Calu3 (cell line): ENCODE results near the gene ABCA10. TPM values are rescaled to one million over a fixed set of nuclear protein-coding genes. Genes with fewer than 3 reads are reported as not detected.

Experiments used
- BruUV-seq: library from RNA; stranded (reverse); fragments of 400-500 nt; replicated peaks from 2 replicates; lab custom pipeline; 2021; lab: Mats Ljungman, UMichigan
- CTCF ChIA-PET: fragments of 300-600 bp; sonication (Branson Sonifier 250); formaldehyde crosslinking; loops from one replicate; lab custom pipeline; 2022; ENCODE audit warnings: antibody characterized with exemption; lab: Charles Lee
- DNase-seq: peaks from one replicate; pipeline ENCODE4 v3.0.0; 2022
- H3K27ac Mint-ChIP-seq: one replicate; pipeline ENCODE4 v1.8.0; 2022; ENCODE audit warnings: mixed read lengths; ENCODE audit not compliant: unreplicated experiment
- H3K27me3 Mint-ChIP-seq: one replicate; pipeline ENCODE4 v1.8.0; 2022; ENCODE audit warnings: mixed read lengths; ENCODE audit not compliant: unreplicated experiment
- H3K36me3 Mint-ChIP-seq: one replicate; pipeline ENCODE4 v1.8.0; 2022; ENCODE audit warnings: mild to moderate bottlenecking, moderate library complexity, mixed read lengths; ENCODE audit not compliant: insufficient read depth, unreplicated experiment
- H3K4me1 Mint-ChIP-seq: one replicate; pipeline ENCODE4 v1.8.0; 2022; ENCODE audit warnings: mild to moderate bottlenecking, low read depth, mixed read lengths; ENCODE audit not compliant: unreplicated experiment
- H3K4me3 Mint-ChIP-seq: one replicate; pipeline ENCODE4 v1.8.0; 2022; ENCODE audit warnings: mild to moderate bottlenecking, low read depth, moderate library complexity, mixed read lengths; ENCODE audit not compliant: unreplicated experiment
- H3K9me3 Mint-ChIP-seq: one replicate; pipeline ENCODE4 v1.8.0; 2022; ENCODE audit warnings: low read depth, mixed read lengths; ENCODE audit not compliant: unreplicated experiment
- CTCF ChIP-seq: fragments of 200-600 bp; IDR thresholded peaks from one replicate; pipeline ENCODE4 v1.8.0; 2022; ENCODE audit warnings: antibody characterized with exemption; ENCODE audit not compliant: unreplicated experiment
- intact Hi-C: fragments of 100-400 bp; cut with micrococcal nuclease; formaldehyde crosslinking; loops from one replicate; pipeline ENCODE4 v1.10.0; 2022; ENCODE audit not compliant: unreplicated experiment
- total RNA-seq: library from RNA; stranded (reverse); gene quantifications from 2 replicates; pipeline ENCODE4 v1.2.3, GENCODE V29; 2022

ABCA10 gene
- total RNA-seq, 1 experiment from 2014 or later = 0.28 TPM

GRCh38 chr17:69166957-69167356 is 61.7 kb downstream of the ABCA10 start:
- BruUV-seq = no TSS peak

GRCh38 chr17:69164206-69164605 is 64.4 kb downstream of the ABCA10 start:
- no TSS peak for BruUV-seq
- no peak overlapping the region for H3K27ac Mint-ChIP-seq
- no peak for TF ChIP-seq CTCF
- CTCF ChIA-PET = no interaction called here
- no peak overlapping the region for H3K4me3 Mint-ChIP-seq
- H3K9me3 Mint-ChIP-seq = peaks cover 7% of the 10 kb centered on the region
- no peaks in the 10 kb centered on the region for H3K4me1 Mint-ChIP-seq
- no peaks in the 10 kb centered on the region for H3K36me3 Mint-ChIP-seq
- no peaks in the 10 kb centered on the region for H3K27me3 Mint-ChIP-seq
- no peak for DNase-seq
- intact Hi-C loops = no loop called here

More at GRCh38 chr17:69166957-69167356, 61.7 kb downstream of the ABCA10 start:
- TF ChIP-seq CTCF = no peak
- Mint-ChIP-seq H3K4me3 (no peak overlapping the region), H3K27me3 (no peaks in the 10 kb centered on the region), H3K27ac (no peak overlapping the region), H3K9me3 (peaks cover 7% of the 10 kb centered on the region), H3K4me1 (no peaks in the 10 kb centered on the region), H3K36me3 (no peaks in the 10 kb centered on the region)
- CTCF ChIA-PET = no interaction called here
- DNase-seq = no peak
- intact Hi-C loops = no loop called here

GRCh38 chr17:69159418-69159817 is 69.2 kb downstream of the ABCA10 start:
- no peak for DNase-seq
- H3K4me1 Mint-ChIP-seq = no peaks in the 10 kb centered on the region
- H3K36me3 Mint-ChIP-seq = no peaks in the 10 kb centered on the region
- H3K9me3 Mint-ChIP-seq = no peaks in the 10 kb centered on the region
- intact Hi-C loops = no loop called here
- TF ChIP-seq CTCF = no peak
- H3K27me3 Mint-ChIP-seq = no peaks in the 10 kb centered on the region
- BruUV-seq = no TSS peak
- CTCF ChIA-PET = no interaction called here
- H3K27ac Mint-ChIP-seq = no peak overlapping the region
- H3K4me3 Mint-ChIP-seq = no peak overlapping the region

- DNase-seq = no peak
- no peaks in the 10 kb centered on the region for H3K27me3 Mint-ChIP-seq
- H3K9me3 Mint-ChIP-seq = peaks cover 4% of the 10 kb centered on the region
- BruUV-seq = no TSS peak
- intact Hi-C loops = no loop called here
- no peak overlapping the region for H3K27ac Mint-ChIP-seq
- no peak for TF ChIP-seq CTCF
- no peaks in the 10 kb centered on the region for H3K4me1 Mint-ChIP-seq
- CTCF ChIA-PET = no interaction called here
- H3K36me3 Mint-ChIP-seq = no peaks in the 10 kb centered on the region
- no peak overlapping the region for H3K4me3 Mint-ChIP-seq
Observed at GRCh38 chr17:69154267-69154666, 74.4 kb downstream of the ABCA10 start.
